Activated CD8-positive, alpha-beta memory T cell treated with anti-CD3 and anti-CD28 coated beads, Interleukin-2, amount 10 ng/mL, durations not matched to agents 7 days and 5 days (primary cell): Measurements from ENCODE around the gene DHX35. TPM values are rescaled to one million over a fixed set of nuclear protein-coding genes. Genes with fewer than 3 reads are reported as not detected.
A peak's percentile ranks its signal among the peaks of the same experiment; 100 is the strongest.

ENCODE experiments used
- ATAC-seq: fragments of 150-1000 bp; cut with Tn5 transposase; one replicate; pipeline ENCODE4 v1.10.0; 2021; ENCODE audit warnings: moderate library complexity
- CTCF ChIA-PET: fragments of 350-600 bp; sonication (Branson Sonifier 250); formaldehyde crosslinking; loops from one replicate; lab custom pipeline; 2021; ENCODE audit warnings: antibody characterized with exemption; lab: Charles Lee
- DNase-seq: peaks from one replicate; pipeline ENCODE4 v3.0.0-alpha.2; 2020
- H3K27ac Mint-ChIP-seq: one replicate; pipeline ENCODE4 v1.8.0; 2021; ENCODE audit warnings: mild to moderate bottlenecking, mixed read lengths
- H3K27me3 Mint-ChIP-seq: one replicate; pipeline ENCODE4 v1.8.0; 2021; ENCODE audit warnings: mixed read lengths
- H3K36me3 Mint-ChIP-seq: one replicate; pipeline ENCODE4 v1.8.0; 2021; ENCODE audit warnings: mild to moderate bottlenecking, mixed read lengths
- H3K4me1 Mint-ChIP-seq: one replicate; pipeline ENCODE4 v1.8.0; 2021; ENCODE audit warnings: mixed read lengths
- H3K4me3 Mint-ChIP-seq: one replicate; pipeline ENCODE4 v1.8.0; 2021; ENCODE audit warnings: mild to moderate bottlenecking, moderate library complexity, mixed read lengths
- H3K9me3 Mint-ChIP-seq: one replicate; pipeline ENCODE4 v1.8.0; 2022; ENCODE audit warnings: low read depth, mixed read lengths
- total RNA-seq, 2 experiments: library from RNA; stranded (reverse); gene quantifications; one replicate each; pipeline ENCODE4 v1.2.3, GENCODE V29; 2021

Gene DHX35
- total RNA-seq = 10 to 100 TPM; 10.5 to 12.9 TPM

- no peaks in the 10 kb centered on the region for H3K27me3 Mint-ChIP-seq
- CTCF ChIA-PET = interaction anchor here (0.7 to 8.5 kb wide), 24 partner anchors 11 to 516 kb away, joined by 3 to 98 read pairs (median 4); partner anchors contain the start of genes ACTR5 and FAM83D
Measured at GRCh38 chr20:38962044-38962927, at the start of gene DHX35. Gene DHX35, plus strand, starts transcription at chr20:38962344. Its CDS starts 24 bp downstream, at chr20:38962368.

GRCh38 chr20:38915355-38915754 lies 46.8 kb upstream of the DHX35 start:
- CTCF ChIA-PET = no interaction called here
- Mint-ChIP-seq H3K36me3 (peaks cover 33% of the 10 kb centered on the region), H3K4me1 (no peaks in the 10 kb centered on the region), H3K27ac (no peak overlapping the region), H3K4me3 (no peak overlapping the region), H3K27me3 (no peaks in the 10 kb centered on the region), H3K9me3 (no peaks in the 10 kb centered on the region)
- ATAC-seq (no peak), DNase-seq (no peak)

More at GRCh38 chr20:38962044-38962927, at the start of gene DHX35:
- Mint-ChIP-seq H3K27ac (peak within 1 kb of the TSS; percentile 97), H3K36me3 (peaks cover 7% of the 10 kb centered on the region), H3K4me1 (peaks cover 29% of the 10 kb centered on the region), H3K9me3 (no peaks in the 10 kb centered on the region), H3K4me3 (peak within 1 kb of the TSS; percentile 87)
- ATAC-seq = peak; percentile 99
- peak; percentile 99 for DNase-seq

GRCh38 chr20:38917657-38918056 lies 44.5 kb upstream of the DHX35 start:
- H3K36me3 Mint-ChIP-seq = peaks cover 33% of the 10 kb centered on the region
- ATAC-seq (no peak), DNase-seq (no peak)
- H3K9me3 Mint-ChIP-seq = no peaks in the 10 kb centered on the region
- no peaks in the 10 kb centered on the region for H3K27me3 Mint-ChIP-seq
- H3K27ac Mint-ChIP-seq = no peak overlapping the region
- H3K4me1 Mint-ChIP-seq = peaks cover 5% of the 10 kb centered on the region
- CTCF ChIA-PET = interaction anchor here (1.0 kb wide), 1 partner anchor 8 kb away, joined by 3 read pairs; the partner anchor contains the start of gene FAM83D
- H3K4me3 Mint-ChIP-seq = no peak overlapping the region

- CTCF ChIA-PET = interaction anchor here (1.0 kb wide), 2 partner anchors 8 to 19 kb away, joined by 3 read pairs; partner anchors contain the start of gene FAM83D
- no peaks in the 10 kb centered on the region for H3K9me3 Mint-ChIP-seq
- H3K27ac Mint-ChIP-seq = no peak overlapping the region
- DNase-seq (no peak), ATAC-seq (no peak)
- H3K36me3 Mint-ChIP-seq = peaks cover 34% of the 10 kb centered on the region
- no peak overlapping the region for H3K4me3 Mint-ChIP-seq
- H3K27me3 Mint-ChIP-seq = no peaks in the 10 kb centered on the region
- peaks cover 5% of the 10 kb centered on the region for H3K4me1 Mint-ChIP-seq
Measured at GRCh38 chr20:38918172-38918571, 44.0 kb upstream of the DHX35 start.

- no peaks in the 10 kb centered on the region for H3K27me3 Mint-ChIP-seq
- H3K27ac Mint-ChIP-seq = no peak overlapping the region
- no peak overlapping the region for H3K4me3 Mint-ChIP-seq
- DNase-seq (no peak), ATAC-seq (no peak)
- peaks cover 5% of the 10 kb centered on the region for H3K4me1 Mint-ChIP-seq
- CTCF ChIA-PET = no interaction called here
- H3K9me3 Mint-ChIP-seq = no peaks in the 10 kb centered on the region
- peaks cover 27% of the 10 kb centered on the region for H3K36me3 Mint-ChIP-seq
Measured at GRCh38 chr20:38919683-38920082, 42.5 kb upstream of the DHX35 start.

GRCh38 chr20:38920411-38920810 lies 41.7 kb upstream of the DHX35 start:
- Mint-ChIP-seq H3K27ac (no peak overlapping the region), H3K36me3 (peaks cover 22% of the 10 kb centered on the region), H3K4me1 (peaks cover 9% of the 10 kb centered on the region), H3K27me3 (no peaks in the 10 kb centered on the region), H3K9me3 (no peaks in the 10 kb centered on the region), H3K4me3 (no peak overlapping the region)
- DNase-seq (no peak), ATAC-seq (no peak)
- CTCF ChIA-PET = no interaction called here

GRCh38 chr20:38920851-38921250 lies 41.3 kb upstream of the DHX35 start:
- Mint-ChIP-seq H3K36me3 (peaks cover 18% of the 10 kb centered on the region), H3K4me3 (no peak overlapping the region)
- no peak for ATAC-seq

GRCh38 chr20:38924718-38925117 lies 37.4 kb upstream of the DHX35 start:
- ATAC-seq = no peak
- Mint-ChIP-seq H3K4me3 (no peak overlapping the region), H3K36me3 (peaks cover 21% of the 10 kb centered on the region), H3K4me1 (peaks cover 31% of the 10 kb centered on the region), H3K27ac (no peak overlapping the region), H3K27me3 (no peaks in the 10 kb centered on the region), H3K9me3 (no peaks in the 10 kb centered on the region)
- CTCF ChIA-PET = interaction anchor here (0.6 to 11.5 kb wide), 5 partner anchors 24 to 198 kb away, joined by 3 to 131 read pairs (median 4); partner anchors contain the start of gene DHX35
- DNase-seq = no peak

More at GRCh38 chr20:38920851-38921250, 41.3 kb upstream of the DHX35 start:
- no peak overlapping the region for H3K27ac Mint-ChIP-seq
- H3K4me1 Mint-ChIP-seq = peaks cover 12% of the 10 kb centered on the region
- DNase-seq = no peak
- H3K27me3 Mint-ChIP-seq = no peaks in the 10 kb centered on the region
- CTCF ChIA-PET = no interaction called here
- H3K9me3 Mint-ChIP-seq = no peaks in the 10 kb centered on the region

GRCh38 chr20:38926142-38926933 lies 35.8 kb upstream of the DHX35 start, which contains the start of gene FAM83D:
Gene FAM83D, plus strand, starts transcription at chr20:38926417. Its CDS starts 26 bp downstream, at chr20:38926443.
- no peaks in the 10 kb centered on the region for H3K27me3 Mint-ChIP-seq
- H3K4me1 Mint-ChIP-seq = peaks cover 42% of the 10 kb centered on the region
- DNase-seq = peak; percentile 98
- H3K36me3 Mint-ChIP-seq = peaks cover 30% of the 10 kb centered on the region
- H3K9me3 Mint-ChIP-seq = no peaks in the 10 kb centered on the region
- CTCF ChIA-PET = interaction anchor here (0.6 to 11.5 kb wide), 24 partner anchors 8 to 176 kb away, joined by 3 to 131 read pairs (median 3); partner anchors contain the start of genes DHX35 and PPP1R16B
- ATAC-seq = peak; percentile 97
- peak within 1 kb of the TSS; percentile 72 for H3K27ac Mint-ChIP-seq
- peak within 1 kb of the TSS; percentile 81 for H3K4me3 Mint-ChIP-seq

GRCh38 chr20:38926934-38927616 lies 35.1 kb upstream of the DHX35 start:
- ATAC-seq (peak; percentile 4), DNase-seq (peak; percentile 48)
- Mint-ChIP-seq H3K4me1 (peaks cover 46% of the 10 kb centered on the region), H3K27ac (peak overlapping the region; percentile 72), H3K9me3 (no peaks in the 10 kb centered on the region), H3K27me3 (no peaks in the 10 kb centered on the region), H3K36me3 (peaks cover 30% of the 10 kb centered on the region), H3K4me3 (peak overlapping the region; percentile 81)
- CTCF ChIA-PET = interaction anchor here (0.7 to 11.5 kb wide), 16 partner anchors 9 to 177 kb away, joined by 3 to 131 read pairs (median 4); partner anchors contain the start of genes DHX35 and PPP1R16B

- Mint-ChIP-seq H3K36me3 (peaks cover 30% of the 10 kb centered on the region), H3K9me3 (no peaks in the 10 kb centered on the region), H3K27me3 (no peaks in the 10 kb centered on the region), H3K4me3 (peak overlapping the region; percentile 81), H3K27ac (peak overlapping the region; percentile 66), H3K4me1 (peaks cover 53% of the 10 kb centered on the region)
- ATAC-seq (no peak), DNase-seq (peak; percentile 51)
- CTCF ChIA-PET = interaction anchor here (0.7 to 11.5 kb wide), 6 partner anchors 8 to 120 kb away, joined by 3 to 131 read pairs (median 6); partner anchors contain the start of gene DHX35
Measured at GRCh38 chr20:38927902-38928578, 34.1 kb upstream of the DHX35 start.

GRCh38 chr20:38930242-38930569 lies 31.9 kb upstream of the DHX35 start:
- CTCF ChIA-PET = interaction anchor here (0.7 to 11.5 kb wide), 6 partner anchors 8 to 334 kb away, joined by 3 to 131 read pairs (median 5); partner anchors contain the start of gene DHX35
- Mint-ChIP-seq H3K36me3 (peaks cover 33% of the 10 kb centered on the region), H3K27me3 (no peaks in the 10 kb centered on the region), H3K9me3 (no peaks in the 10 kb centered on the region), H3K4me3 (peak overlapping the region; percentile 20), H3K27ac (peak overlapping the region; percentile 20), H3K4me1 (peaks cover 55% of the 10 kb centered on the region)
- DNase-seq (no peak), ATAC-seq (no peak)
